Effector memory CD4-positive, alpha-beta T cell (primary cell): ENCODE results near the gene RSF1.

Source experiments
- DNase-seq, 3 donors: peaks; one replicate each; pipeline ENCODE4 v3.0.0-alpha.2; 2020
- H3K27ac ChIP-seq: 2 replicates; pipeline ENCODE4 v1.7.0; 2013; ENCODE audit warnings: mild to moderate bottlenecking, low read length, moderate library complexity; ENCODE audit not compliant: insufficient read depth, poor library complexity, severe bottlenecking
- H3K27me3 ChIP-seq: replicated peaks from 2 replicates; pipeline ENCODE4 v1.7.0; 2013; ENCODE audit warnings: mild to moderate bottlenecking, low read length; ENCODE audit not compliant: insufficient read depth, control insufficient read depth, poor library complexity, severe bottlenecking
- H3K36me3 ChIP-seq: 2 replicates; pipeline ENCODE4 v1.7.0; 2013; ENCODE audit warnings: mild to moderate bottlenecking, low read length, moderate library complexity; ENCODE audit not compliant: control insufficient read depth, insufficient read depth
- H3K4me1 ChIP-seq: 2 replicates; pipeline ENCODE4 v1.7.0; 2013; ENCODE audit warnings: low read length, mild to moderate bottlenecking; ENCODE audit not compliant: control insufficient read depth, insufficient read depth, poor library complexity, severe bottlenecking
- H3K4me3 ChIP-seq: 2 replicates; pipeline ENCODE4 v1.7.0; 2013; ENCODE audit warnings: low read length, low read depth, mild to moderate bottlenecking; ENCODE audit not compliant: insufficient read depth, poor library complexity, severe bottlenecking
- H3K9me3 ChIP-seq: 2 replicates; pipeline ENCODE4 v1.7.0; 2013; ENCODE audit warnings: mild to moderate bottlenecking, low read length, moderate library complexity; ENCODE audit not compliant: control insufficient read depth

The RSF1 gene

GRCh38 chr11:77704029-77704428, 116.5 kb downstream of the RSF1 start:
- no peak for DNase-seq
- no peak overlapping the region for H3K27ac ChIP-seq
- H3K9me3 ChIP-seq, result no peaks in the 10 kb centered on the region
- peaks cover 25% of the 10 kb centered on the region for H3K36me3 ChIP-seq
- no peak overlapping the region for H3K4me3 ChIP-seq
- H3K27me3 ChIP-seq, result no peaks in the 10 kb centered on the region
- no peaks in the 10 kb centered on the region for H3K4me1 ChIP-seq

- H3K4me1 ChIP-seq, result no peaks in the 10 kb centered on the region
- no peaks in the 10 kb centered on the region for H3K9me3 ChIP-seq
- DNase-seq, result no peak
- no peaks in the 10 kb centered on the region for H3K27me3 ChIP-seq
- no peak overlapping the region for H3K4me3 ChIP-seq
- H3K27ac ChIP-seq, result no peak overlapping the region
- peaks cover 50% of the 10 kb centered on the region for H3K36me3 ChIP-seq
Observed at GRCh38 chr11:77699425-77699824, 121.1 kb downstream of the RSF1 start.

- peaks cover 45% of the 10 kb centered on the region for H3K36me3 ChIP-seq
- H3K4me3 ChIP-seq, result no peak overlapping the region
- no peaks in the 10 kb centered on the region for H3K27me3 ChIP-seq
- H3K9me3 ChIP-seq, result no peaks in the 10 kb centered on the region
- no peaks in the 10 kb centered on the region for H3K4me1 ChIP-seq
- no peak overlapping the region for H3K27ac ChIP-seq
- DNase-seq, result no peak
Observed at GRCh38 chr11:77698896-77699295, 121.6 kb downstream of the RSF1 start.

- Histone ChIP-seq H3K4me1 (no peaks in the 10 kb centered on the region), H3K4me3 (no peak overlapping the region), H3K9me3 (no peaks in the 10 kb centered on the region), H3K36me3 (peaks cover 46% of the 10 kb centered on the region), H3K27ac (no peak overlapping the region), H3K27me3 (no peaks in the 10 kb centered on the region)
- no peak for DNase-seq
Observed at GRCh38 chr11:77697865-77698264, 122.7 kb downstream of the RSF1 start.

GRCh38 chr11:77695417-77695816, 125.1 kb downstream of the RSF1 start:
- Histone ChIP-seq H3K27ac (no peak overlapping the region), H3K9me3 (no peaks in the 10 kb centered on the region), H3K4me3 (no peak overlapping the region), H3K4me1 (no peaks in the 10 kb centered on the region), H3K36me3 (peaks cover 50% of the 10 kb centered on the region), H3K27me3 (no peaks in the 10 kb centered on the region)
- no peak for DNase-seq

- Histone ChIP-seq H3K27ac (no peak overlapping the region), H3K36me3 (peaks cover 48% of the 10 kb centered on the region), H3K4me3 (no peak overlapping the region), H3K27me3 (no peaks in the 10 kb centered on the region), H3K4me1 (no peaks in the 10 kb centered on the region), H3K9me3 (no peaks in the 10 kb centered on the region)
- DNase-seq, result no peak
Observed at GRCh38 chr11:77690649-77691048, 129.9 kb downstream of the RSF1 start.

- H3K4me1 ChIP-seq, result no peaks in the 10 kb centered on the region
- H3K36me3 ChIP-seq, result peaks cover 55% of the 10 kb centered on the region
- H3K27me3 ChIP-seq, result no peaks in the 10 kb centered on the region
- no peaks in the 10 kb centered on the region for H3K9me3 ChIP-seq
- DNase-seq, result no peak
- no peak overlapping the region for H3K4me3 ChIP-seq
- no peak overlapping the region for H3K27ac ChIP-seq
Observed at GRCh38 chr11:77687088-77687487, 133.4 kb downstream of the RSF1 start.

GRCh38 chr11:77677138-77677537, 143.4 kb downstream of the RSF1 start:
- H3K9me3 ChIP-seq, result no peaks in the 10 kb centered on the region
- no peak overlapping the region for H3K27ac ChIP-seq
- H3K27me3 ChIP-seq, result no peaks in the 10 kb centered on the region
- H3K36me3 ChIP-seq, result peaks cover 70% of the 10 kb centered on the region
- DNase-seq, result no peak
- no peaks in the 10 kb centered on the region for H3K4me1 ChIP-seq
- H3K4me3 ChIP-seq, result no peak overlapping the region

- no peaks in the 10 kb centered on the region for H3K4me1 ChIP-seq
- DNase-seq, result no peak
- H3K27ac ChIP-seq, result no peak overlapping the region
- peaks cover 68% of the 10 kb centered on the region for H3K36me3 ChIP-seq
- H3K27me3 ChIP-seq, result no peaks in the 10 kb centered on the region
- no peaks in the 10 kb centered on the region for H3K9me3 ChIP-seq
- H3K4me3 ChIP-seq, result no peak overlapping the region
Observed at GRCh38 chr11:77672264-77672663, 148.3 kb downstream of the RSF1 start.

- H3K27me3 ChIP-seq, result no peaks in the 10 kb centered on the region
- H3K9me3 ChIP-seq, result no peaks in the 10 kb centered on the region
- no peak for DNase-seq
- H3K27ac ChIP-seq, result no peak overlapping the region
- H3K36me3 ChIP-seq, result peaks cover 54% of the 10 kb centered on the region
- H3K4me1 ChIP-seq, result no peaks in the 10 kb centered on the region
- H3K4me3 ChIP-seq, result no peak overlapping the region
Observed at GRCh38 chr11:77669848-77670511, 150.5 kb downstream of the RSF1 start.
